HG03280 (cell line): Measurements from ENCODE around the gene FRRS1.

ENCODE experiments used
- ATAC-seq: cut with Tn5 transposase; IDR thresholded peaks from one replicate; pipeline ENCODE4 v1.9.1; 2021; ENCODE audit warnings: mild to moderate bottlenecking, moderate library complexity; ENCODE audit not compliant: unreplicated experiment

FRRS1 gene

DNA sequence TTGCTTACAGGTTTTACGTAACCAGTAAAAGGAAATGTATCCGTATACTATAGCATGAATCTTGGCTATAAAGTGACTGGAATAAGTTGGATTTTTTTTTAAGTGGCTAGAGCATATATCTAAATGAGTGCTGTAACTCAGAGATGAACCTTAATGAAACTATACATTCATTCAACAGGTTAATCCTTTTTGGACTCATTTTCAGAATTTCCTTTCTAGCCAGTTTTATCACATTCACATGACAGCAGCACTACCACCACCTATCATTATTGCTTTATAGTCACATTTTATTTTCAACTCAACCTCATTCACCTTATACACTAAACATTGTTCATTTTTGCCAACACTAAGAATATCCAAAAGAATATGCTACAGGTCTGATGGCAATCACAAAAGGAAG, 30.6 kb downstream of the FRRS1 start:
- ATAC-seq: no peak

DNA sequence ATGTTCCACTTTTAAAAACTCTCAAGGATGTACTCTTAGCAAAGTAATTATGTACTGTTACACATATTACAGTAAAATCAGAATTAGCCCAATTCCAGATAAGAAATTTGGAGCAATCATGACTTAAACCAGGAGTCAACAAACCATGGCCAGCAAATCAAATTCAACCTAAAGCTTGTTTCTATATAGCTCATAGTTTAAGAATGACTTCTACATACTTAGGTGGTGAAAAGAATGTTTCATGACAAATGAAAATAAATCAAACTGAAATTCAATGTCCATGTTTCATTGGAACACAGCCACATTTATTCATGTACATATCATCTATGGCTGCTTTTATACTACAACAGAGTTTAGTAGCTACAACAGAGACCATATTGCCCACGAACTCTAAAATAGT, 35.1 kb downstream of the FRRS1 start:
- ATAC-seq: no peak

DNA sequence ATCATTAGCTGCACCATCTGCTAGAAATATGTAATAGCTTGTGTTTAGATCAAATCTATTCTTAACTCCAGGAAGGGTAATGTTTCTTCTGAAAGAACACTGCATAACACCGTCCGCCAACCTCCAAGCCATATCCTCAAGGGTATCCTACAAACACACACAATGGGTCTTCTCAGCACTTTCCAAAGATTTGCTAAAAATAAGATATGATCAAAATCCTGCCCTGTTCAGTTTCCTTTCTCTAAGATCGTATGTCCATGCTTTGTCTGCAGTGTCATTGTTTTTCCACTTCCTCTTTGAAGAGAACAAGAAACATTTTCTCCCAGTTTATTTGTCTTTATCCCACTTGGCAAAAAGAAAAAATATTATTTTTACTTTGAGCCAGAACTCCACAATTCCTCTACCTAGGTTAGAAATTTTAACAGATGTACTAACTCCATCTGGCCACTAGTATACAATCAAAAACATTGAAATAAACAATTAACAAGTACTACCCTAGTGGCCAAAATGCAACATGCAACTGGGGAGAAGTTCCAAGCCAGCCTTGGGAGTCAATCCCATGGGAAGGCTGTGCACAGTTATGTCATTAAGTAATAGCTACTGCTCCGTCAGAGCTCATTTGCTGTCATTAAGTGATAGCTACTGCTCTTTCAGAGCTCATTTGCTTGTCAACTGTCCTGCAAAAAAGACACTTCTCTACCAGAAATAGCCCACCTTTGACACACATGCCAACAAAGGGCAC, 37.8 kb downstream of the FRRS1 start:
- peak; percentile 76 for ATAC-seq

DNA sequence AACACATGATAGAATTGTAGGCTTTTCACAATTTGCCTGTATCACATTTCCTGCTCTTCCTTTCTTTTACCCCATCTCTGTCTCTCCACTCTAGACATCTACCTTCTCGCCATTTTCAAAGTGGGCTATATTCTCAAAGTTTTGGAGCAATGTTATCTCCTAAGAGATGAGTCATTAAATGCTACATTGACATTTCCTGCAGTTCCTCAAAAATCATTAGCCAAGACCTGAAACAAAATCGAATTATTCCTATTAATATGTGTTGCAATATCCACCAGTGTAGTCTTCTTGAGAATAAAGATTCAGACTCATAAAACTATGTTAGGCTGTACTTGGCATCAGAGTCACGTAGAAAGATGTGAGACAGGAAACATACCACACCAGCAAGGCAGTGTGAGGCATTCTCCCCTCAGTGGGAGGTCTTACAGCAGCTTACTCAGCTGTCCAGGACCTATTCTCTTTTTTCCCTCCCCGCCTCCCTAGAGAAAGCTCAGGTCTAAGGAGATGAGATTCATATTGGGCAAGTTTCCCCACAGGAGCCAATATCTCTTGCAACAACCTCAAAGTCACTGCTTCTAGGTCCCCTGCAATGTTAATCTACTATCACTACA, 38.8 kb downstream of the FRRS1 start:
- ATAC-seq: no peak

DNA sequence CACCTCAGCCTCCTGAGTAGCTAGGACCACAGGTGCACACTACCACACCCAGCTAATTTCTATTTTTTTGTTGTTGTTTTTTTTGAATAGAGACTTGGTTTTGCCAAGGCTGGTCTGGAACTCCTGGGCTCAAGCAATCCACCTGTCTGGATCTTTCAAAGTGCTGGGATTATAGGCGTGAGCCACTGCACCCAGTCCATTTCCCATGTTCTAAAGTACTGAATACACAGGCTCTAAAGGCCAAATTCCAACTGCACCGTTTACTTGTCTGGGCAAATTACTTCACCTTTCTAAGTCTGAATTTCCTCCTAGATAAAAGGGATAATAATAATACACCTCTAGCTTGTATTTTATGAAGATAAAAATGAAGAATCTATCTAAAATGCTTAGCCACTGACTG, 39.6 kb downstream of the FRRS1 start:
- no peak for ATAC-seq

DNA sequence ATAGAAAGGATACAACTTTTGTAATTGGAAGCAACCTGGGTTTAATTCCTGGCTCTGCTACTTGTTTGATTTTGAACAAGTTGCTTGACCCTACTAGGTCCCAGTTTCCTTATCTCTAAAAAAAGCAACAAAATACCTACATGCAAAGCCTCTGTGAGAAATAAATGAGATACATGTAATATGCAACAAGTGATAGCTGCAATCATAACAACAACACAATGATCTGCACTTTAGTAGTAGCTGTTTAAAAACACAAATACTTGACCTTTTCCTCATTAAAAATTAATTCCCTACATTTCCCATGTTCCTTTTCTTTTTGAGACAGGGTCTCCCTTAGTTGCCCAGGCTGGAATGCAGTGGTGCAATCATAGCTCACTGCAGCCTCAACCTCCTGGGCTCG, 40.0 kb downstream of the FRRS1 start:
- no peak for ATAC-seq

DNA sequence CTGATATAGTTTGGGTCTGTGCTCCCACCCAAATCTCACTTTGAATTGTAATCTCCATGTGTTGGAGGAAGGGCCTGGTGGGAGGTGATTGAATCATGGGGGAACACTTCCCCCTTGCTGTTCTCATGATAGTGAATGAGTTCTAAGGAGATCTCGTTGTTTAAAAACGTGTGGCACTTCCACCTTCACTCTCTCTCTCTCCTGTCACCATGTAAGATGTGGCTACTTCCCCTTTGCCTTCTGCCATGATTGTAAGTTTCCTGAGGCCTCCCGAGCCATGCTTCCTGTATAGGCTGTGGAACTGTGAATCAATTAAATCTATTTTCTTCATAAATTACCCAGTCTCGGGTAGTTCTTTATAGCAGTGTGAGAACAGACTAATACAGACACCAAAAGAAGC, 40.4 kb downstream of the FRRS1 start:
- ATAC-seq: no peak

DNA sequence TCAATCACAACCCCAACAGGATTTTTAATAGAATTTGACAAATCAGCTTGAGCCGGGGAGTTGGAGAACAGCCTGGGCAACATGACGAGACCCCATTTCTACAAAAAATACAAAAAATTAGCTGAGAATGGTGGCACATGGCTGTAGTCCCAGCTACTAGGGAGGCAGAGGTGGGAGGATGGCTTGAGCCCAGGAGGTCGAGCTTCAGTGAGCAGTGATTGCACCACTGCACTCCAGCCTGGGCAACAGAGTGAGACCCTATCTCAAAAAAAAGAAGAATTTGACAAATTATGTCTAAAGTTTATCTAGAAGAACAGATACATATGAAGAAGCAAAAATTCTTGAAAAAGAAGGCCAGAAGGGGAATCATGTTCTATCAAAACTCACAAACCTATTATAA, 43.2 kb downstream of the FRRS1 start:
- ATAC-seq: no peak

DNA sequence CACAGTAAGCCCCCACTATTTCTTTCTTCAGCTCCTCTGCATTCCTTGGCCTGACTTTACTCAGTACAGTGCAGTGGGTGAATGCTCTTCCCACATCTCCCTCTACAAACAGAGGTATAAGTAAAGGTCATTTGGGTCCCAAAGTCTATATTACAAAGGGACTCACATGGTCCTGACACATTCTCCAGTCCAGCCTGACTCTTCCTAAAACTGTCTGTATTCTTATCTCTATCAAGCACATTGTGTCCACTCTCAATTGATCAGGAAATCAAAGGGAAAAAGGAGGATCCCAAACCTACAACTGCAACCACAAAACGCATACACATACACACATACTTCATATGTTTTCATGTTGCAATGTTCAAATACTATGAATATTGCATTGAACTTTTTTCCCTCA, 49.4 kb downstream of the FRRS1 start:
- ATAC-seq: no peak

DNA sequence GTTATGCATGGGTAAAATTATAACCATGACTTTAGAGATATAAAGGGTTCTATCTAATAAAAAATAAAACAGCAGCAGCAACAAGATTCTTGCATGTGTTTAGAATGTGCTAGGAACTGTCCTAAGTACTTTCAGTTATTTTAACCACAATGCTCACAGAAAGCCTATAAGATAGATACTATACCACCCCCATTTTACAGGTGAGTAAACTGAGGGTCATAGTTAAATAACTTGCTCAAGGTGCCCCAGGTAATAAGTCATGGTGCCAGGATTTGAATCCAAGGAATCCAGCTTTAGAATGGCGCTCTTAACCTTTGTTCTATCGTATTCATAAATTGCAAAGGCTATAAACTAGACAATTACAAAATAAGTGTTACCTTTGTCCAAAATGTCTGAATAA, 53.4 kb downstream of the FRRS1 start:
- ATAC-seq: no peak

DNA sequence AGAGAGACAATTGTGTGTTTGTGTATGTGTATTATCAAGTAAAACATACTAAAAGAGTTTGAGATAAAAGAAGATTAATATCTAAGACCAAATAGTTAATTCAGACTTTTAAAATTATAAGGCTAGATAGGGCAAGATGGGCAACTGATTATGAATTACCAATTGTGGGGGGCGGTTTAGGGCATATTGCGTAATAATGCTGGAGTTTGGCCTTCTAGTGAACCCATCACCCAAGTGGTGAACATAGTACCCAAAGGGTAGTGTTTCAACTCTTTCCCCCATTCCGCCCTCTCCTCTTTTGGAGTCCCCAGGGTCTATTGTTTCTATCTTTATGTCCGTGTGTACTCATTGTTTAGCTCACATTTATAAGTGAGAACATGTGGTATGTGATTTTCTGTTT, 55.4 kb downstream of the FRRS1 start:
- ATAC-seq: no peak

DNA sequence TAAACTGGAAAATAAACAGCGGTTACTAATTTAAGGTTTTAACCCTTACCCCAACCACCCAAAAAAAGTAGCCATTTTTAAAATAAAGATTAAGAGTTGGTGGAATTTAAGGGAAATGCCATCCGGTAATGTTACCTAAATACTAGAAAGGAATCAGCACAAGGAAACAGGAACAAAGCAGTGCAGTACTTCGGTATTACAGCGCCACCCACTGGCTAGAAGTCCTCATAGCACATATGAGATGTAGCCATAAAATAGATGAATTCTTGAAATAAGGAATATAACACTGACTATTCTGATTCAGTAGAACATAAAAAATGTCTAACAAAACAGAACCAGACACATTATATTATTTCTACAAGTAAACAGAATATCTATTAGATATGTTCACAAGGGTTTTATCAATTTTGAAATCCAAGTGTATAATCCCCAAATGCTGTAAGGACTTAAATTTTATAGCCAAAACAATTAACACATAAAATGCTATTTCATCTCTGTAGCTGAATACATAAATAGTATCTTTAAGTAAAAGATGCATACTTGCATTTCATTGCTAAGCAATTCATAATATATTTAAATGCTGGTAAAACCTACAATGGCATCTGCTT, 58.8 kb downstream of the FRRS1 start:
- peak; percentile 61 for ATAC-seq

DNA sequence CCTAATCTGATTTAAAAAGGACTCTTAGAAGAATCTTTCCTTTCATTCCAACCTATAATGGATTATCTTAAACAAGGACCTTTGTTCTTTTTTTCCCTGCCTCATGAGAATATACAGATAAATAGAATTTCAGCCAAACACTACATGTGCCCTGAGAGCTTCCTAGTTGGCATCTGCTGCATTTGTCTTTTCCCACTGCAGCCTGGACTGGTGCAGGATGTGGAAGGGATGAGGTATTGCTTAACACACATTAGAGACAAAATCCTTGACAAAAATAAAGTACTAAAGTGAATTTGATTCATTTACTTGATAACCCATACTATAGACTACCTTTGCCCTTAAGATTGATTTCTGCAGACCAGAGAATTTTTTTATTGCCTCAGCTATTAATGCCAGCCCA, 61.0 kb downstream of the FRRS1 start:
- no peak for ATAC-seq

DNA sequence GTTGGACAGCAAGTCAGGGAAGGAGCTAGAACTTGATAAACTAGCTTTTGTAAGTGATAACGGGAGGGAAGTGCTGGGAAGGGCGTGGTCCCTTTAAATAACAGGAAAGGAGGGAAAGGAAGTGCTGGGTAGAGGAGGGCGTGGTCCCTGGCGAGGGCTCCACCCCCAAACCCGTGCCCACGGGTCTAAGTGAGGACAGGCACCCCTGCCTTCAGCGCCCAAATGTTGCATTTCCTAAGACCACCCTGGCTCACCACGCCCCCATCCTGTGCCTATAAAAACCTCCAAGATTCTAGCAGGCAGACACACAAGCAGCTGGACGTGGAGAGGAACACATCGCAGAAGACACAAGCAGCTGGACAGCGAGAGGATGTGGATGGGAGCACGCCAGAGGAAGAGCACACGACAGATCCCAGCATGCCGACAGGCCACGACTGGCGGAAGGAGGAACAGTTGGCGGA, 62.0 kb downstream of the FRRS1 start:
- no peak for ATAC-seq

DNA sequence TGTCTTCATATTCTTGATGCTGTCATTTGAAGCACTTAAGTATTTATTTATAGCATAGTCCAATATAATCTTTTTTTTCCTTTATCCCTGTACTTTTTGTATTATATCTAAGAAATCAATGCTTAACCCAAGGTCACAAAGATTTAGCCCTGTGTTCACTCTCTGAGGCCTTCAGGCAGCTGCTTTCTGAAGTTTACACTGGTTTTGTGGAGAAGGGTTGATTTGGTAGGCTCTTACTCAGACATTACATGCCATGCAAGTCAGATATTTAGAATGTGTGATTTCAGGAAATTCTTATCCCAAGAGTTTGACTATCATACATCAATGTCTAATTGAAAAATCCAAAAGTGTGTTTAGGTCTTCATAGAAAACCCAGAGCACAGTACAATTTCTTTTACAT, 64.2 kb downstream of the FRRS1 start:
- no peak for ATAC-seq

DNA sequence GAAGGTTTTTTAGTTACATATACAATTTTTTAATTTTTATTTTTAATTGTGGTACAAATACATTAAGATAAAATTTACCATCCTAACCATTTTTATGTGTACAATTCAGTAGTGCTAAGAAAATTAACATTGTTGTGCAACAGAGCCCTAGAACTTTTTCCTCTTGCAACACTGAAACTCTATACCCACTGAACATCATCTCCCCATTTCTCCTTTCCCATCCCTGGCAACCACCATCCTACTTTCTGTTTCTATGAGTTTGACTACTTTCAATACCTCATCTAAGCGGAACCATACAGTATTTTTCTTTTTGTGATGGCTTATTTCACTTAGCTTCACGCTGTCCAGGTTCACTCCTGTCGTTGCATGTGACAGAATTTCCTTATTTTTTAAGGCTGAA, 66.4 kb downstream of the FRRS1 start:
- ATAC-seq: no peak

DNA sequence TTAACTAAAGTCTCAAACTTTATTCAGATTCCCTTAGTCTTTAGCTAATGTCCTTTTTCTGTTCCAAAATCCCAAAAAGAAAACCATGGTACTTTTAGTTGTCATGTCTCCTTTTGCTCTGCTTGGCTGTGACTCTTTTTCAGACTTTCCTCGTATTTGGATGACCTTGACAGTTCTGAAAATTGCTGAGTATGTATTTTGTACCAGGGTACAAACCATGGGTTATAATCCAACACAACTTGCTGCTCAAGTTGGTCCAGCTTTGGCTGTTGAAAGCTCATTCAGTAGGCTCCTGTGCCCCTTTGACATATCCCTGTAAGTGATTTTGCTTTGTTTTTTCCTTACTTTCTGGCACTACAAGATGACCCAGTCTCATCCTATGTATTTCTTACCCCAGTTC, 68.9 kb downstream of the FRRS1 start:
- no peak for ATAC-seq

DNA sequence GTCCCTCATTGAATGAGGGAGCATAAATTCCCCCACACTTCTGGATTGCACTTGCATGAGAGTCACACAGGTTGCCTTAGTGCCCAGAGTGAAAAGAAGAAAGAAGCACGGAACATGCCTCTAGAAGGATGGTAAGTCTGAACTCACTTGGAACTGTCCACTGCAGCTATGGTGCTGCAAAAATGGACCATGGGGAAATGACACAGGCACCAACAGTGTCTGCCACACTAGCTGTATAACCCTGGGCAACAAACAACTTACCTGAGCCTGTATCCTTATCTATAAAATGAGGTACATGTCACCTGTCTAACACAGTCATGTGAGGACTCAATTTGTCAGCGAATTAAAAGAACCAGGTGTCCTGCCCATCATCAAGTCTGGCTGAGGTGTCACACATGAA, 69.8 kb downstream of the FRRS1 start:
- ATAC-seq: no peak

DNA sequence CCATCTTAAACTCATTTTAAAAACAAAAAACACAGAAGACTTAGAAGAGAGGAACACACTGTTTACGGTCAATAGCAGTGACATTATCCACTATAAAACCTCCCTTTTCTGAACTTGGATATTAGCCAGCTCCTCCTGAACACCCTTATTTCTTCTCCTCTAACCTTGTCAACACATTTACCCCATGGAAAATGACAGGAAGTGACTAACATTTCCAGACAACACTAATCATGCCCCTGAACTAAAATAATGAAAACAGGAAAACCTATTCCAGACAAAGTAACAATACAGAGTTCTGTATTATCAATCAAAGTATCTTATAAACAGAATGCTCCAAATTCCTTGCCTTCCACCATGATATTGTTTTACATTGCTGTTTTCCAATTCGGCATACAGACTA, 75.3 kb downstream of the FRRS1 start:
- ATAC-seq: no peak

DNA sequence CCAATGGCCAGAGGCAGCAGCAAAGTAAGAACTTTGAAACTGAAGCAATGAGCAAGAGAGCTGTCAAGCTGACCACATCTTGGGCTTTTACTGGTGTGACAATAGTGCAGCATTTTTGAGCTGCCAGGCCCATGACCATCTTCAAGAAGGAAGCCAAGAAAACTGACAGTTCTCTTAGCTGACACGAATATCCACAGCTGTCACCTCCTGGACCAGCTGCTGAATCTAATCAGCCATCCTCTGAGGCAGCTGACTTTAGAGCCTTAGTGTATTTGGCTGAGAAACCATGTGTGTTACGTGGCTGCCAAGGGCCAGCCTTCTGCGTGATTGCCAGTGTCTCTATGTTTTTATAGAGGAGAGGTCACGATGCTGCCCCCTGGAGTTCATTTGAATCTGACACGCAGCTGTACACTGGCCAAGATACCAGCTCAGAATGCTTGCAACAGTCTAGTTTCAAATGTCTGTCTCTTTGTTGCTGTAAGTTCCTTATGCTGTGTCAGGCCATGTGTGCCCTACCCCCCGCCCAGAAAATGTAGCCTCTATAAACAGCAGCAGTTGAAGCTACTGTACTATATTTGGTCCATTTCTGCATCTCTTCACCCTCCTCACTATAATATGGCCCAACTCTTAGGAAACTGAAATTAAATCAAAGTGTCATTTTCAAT, 80.8 kb downstream of the FRRS1 start:
- peak; percentile 92 for ATAC-seq

DNA sequence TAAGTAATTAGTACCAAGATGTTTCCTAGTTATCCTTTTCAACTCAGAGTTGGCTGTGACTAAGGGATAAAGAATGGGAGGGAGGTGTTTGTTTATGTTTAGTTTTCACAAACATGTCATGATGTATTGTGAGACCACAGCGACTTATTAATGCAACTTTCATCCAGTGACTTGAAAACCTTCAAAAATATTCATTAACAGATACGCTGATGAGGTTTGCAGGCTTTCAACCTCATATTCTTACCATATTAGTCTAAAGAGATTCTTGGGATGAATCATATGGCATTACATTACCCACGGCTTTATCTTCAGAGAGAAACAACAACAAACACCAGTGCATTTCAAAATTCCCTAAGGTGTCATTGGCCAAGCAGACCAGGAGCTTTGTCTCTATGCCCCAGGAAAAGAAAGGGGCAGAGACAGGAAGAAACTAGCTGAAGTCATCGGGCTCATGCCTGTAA, 84.1 kb downstream of the FRRS1 start:
- no peak for ATAC-seq

DNA sequence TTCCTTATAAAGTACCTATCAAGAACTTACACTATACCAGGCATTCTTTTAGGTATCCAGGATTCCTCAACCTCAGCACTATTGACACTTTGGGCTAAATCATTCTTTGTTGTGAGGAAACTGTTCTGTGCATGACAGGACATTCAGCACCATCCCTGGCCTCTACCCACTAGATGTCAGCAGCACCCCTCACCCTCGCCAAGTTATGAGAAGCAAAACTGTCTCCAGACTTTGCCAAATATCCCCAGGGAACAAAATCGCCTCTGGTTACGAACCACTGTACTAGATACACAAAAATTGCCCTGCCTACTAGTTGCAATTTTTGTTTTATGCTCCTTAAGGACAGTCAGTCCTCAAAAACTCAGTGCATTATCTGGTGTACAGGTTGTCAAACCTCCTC, 84.9 kb downstream of the FRRS1 start:
- ATAC-seq: no peak
